GM21528 (cell line): ENCODE results near the gene TCL1B.
"Not testable (repeated sequence)": the region's sequence is repeated elsewhere in the genome, so short reads cannot be mapped to it uniquely, and the experiment has no call there.

Source experiments
- ATAC-seq: cut with Tn5 transposase; IDR thresholded peaks from one replicate; pipeline ENCODE4 v1.9.1; 2021; ENCODE audit warnings: mild to moderate bottlenecking, moderate library complexity; ENCODE audit not compliant: unreplicated experiment, low FRiP score

The TCL1B gene

DNA sequence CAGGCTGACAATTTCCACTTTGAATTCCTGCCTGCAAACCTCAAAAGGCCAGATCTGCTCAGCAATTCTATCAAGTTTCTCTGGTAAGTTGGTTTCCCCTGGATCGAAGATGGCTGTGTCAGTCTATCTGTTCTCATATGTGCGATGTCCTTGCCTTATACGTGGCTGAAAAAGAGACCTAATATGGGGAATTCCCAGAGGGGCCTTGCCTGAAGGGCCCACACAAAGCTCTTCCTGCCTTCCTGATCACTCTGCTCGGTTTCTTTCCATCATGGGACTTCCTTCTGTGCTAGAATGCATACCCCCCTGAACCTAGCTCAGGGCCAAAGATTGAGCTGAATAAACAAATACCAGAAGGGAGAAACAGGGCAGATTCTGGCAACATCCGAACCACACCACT is 13.2 kb downstream of the TCL1B start:
- no peak for ATAC-seq

DNA sequence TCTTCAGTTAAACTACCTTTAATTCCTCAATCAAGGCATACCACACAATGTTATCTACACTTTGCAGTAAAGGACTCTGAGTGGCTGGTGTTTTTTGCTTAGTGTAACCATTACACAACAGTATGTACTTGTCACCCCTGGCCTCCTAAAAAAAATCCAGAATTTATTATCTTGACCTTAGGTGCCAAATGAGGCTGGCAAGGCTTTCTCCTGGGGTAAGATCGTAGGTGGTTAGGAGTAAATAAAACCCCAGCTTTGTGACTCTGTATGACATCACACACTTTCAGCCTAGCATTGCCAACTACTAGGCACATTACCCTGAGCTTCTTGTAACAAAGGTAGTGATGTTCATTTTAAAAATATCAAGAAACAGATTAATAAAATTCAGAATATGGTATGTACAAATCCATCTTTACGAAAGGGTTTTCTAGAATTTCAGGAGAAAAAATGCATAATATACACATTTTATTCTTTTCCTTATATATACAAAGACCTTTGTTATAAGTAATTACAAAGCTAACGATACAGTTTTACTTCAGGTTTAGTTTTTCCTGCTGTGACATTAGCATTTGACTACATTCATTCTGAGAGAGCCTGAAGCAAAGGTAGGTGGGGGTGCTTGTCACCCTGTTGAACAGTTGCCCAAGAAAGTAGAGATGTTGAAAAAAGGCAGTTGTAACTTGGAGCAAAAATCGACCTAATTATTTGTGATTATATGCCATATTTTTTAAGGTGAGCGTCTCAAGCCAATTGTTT is 14.2 kb downstream of the TCL1B start:
- ATAC-seq: no peak

DNA sequence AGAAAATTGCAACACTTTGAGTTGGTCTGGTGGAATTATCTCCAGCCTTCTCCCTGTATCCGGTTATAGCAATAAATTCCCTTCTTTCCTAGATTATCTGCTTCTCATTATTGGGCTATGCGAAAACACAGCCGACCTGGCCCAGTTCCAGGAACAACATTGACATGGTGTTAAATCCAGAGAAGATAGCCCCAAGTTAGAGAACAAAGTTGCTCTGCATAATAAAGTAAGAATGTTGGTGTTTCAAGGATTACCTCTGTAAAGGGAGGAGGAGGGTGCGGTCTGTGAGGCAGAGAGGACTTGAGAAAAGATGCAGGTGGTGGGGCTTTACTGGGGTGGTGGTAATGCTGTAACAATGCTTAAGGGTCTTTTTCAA is 15.6 kb downstream of the TCL1B start:
- no peak for ATAC-seq

DNA sequence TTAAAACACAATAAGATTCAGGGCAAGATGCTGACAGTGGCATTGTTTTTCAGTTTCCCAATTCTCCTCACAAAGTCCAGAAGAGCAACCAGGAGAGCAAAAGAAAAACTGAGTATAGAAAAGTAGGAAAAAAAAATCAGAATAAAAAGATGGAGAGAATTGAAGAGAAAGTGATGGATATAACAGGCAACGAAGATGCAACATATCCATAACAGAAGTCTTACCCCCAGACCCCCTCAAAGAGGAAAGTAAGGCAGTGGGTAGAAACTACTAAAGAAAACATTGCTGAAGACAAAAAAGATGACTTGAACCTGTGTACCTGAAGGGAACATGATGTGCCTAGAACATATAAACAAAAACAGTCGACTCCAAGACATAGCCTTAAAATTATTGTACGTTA is 17.1 kb downstream of the TCL1B start:
- ATAC-seq: no peak

DNA sequence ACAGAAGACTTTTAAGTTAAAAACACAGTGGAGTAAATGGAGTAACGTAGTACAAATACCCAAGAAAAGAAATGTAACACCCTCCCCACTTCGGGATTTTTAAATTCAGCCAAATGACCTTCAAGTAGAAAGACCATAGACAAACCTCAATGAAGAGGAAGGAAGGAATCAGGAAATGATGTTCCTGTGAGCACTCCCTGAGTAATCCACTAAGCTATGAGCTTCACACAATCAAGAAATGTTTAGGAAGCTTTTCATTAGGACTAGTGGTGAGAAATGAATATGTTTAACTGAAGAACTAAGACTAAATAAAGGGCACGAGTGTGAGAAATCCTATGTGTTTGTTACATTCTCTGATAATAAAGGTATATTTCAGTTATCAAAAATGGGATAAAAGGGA is 17.6 kb downstream of the TCL1B start:
- no peak for ATAC-seq

DNA sequence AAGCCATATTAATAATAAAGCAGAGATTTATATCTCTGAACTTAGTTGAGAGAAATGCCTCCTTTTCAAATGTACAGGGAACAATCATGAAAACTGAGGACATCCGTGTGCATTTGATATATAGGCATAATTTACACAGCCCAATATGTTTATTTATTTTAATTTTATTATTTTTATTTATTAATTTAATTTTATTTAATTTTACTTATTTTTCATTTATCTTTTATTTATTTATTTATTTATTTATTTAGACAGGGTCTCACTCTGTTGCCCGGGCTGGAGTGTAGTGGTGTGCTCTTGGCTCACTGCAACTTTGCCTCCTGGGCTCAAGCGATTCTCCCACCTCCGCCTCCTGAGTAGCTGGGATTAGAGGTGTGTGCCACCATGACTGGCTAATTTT is 19.3 kb downstream of the TCL1B start:
- ATAC-seq: no peak

DNA sequence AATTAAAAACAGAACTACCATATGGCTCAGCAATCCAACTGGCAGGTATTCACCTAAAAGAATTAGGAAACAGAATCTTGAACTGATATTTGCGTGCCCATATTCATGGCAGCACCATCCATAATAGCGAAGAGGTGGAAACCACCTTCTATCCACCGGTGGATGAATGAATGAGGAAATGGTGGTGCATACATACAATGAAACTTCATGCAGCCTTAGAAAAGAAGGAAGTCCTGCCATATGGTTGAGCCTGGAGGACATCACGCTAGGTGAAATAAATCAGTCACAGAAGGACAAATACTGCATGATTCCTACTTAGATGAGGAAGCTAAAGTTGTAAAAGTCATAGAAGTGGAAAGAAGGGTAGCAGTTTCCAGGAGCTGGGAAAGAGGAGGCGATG is 21.1 kb downstream of the TCL1B start:
- no peak for ATAC-seq

DNA sequence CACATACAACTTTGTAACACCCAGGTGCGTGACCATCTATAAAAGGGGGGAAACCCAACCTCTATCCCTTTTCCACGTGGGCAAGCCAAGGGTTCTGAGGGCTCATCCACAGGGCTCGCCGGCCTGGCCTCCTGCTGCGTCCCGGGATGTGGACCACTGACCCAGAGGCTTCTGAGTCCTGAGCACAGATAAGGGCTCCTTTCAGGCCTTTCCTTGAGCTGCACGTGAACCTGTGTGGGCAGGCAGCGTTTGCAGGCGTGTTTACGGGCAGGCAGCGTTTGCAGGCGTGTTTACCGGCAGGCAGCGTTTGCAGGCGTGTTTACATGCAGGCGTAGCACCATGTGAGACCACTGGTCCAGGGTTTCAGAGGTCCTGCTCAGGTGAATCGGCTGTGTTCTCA is 23.9 kb downstream of the TCL1B start:
- no peak for ATAC-seq

DNA sequence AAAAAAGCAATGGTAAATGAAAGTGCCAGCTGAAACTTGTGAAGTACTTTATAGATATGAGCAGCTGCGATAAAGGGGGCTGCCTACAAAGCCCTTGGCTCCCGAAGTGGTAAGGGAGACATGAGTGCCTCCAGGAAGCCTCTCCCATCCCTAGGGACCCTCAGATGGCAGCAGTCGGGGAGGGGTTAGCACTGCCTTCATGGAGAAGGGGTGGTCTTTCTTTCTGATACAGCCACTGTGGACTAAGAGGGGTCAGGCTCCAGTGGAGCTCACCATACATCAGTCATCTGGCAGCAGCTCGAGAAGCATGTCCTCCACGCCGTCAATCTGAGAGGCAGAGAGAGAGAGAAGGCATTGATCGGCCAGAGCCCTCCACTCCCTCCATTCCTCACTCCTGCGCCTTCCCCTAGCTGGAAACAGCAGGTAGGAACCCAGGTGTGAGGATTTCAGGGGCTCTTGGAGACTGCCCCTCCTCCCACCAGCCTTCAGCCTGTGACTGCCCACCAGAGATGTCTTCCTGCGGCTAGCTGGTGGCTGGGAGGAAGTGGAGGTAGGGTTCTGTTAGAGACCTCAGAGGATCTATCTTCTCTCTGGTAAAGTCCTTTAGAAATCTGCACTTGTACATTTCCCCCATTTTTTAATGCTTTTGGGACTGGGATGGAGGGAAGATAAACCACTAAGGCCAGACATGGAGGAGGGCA is 25.4 kb downstream of the TCL1B start:
- ATAC-seq: no peak

DNA sequence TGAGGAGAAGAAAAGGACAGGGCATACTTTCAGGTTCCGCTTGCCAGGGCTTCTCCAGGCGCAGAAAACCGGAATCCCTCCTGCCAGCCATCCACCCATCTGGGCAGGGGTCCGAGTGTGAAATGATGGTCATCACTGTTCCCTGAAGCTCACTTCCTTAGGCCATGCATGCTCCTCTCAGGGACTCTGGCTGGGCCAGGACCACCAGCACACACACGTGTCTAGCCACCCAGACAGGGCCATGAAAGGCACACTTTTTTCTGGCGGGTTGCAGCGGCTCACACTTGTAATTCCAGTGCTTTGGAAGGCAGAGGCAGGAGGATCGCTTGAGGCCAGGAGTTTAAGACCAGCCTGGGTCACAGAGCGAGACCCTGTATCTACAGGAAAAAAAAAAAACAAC is 26.2 kb downstream of the TCL1B start:
- ATAC-seq: no peak

DNA sequence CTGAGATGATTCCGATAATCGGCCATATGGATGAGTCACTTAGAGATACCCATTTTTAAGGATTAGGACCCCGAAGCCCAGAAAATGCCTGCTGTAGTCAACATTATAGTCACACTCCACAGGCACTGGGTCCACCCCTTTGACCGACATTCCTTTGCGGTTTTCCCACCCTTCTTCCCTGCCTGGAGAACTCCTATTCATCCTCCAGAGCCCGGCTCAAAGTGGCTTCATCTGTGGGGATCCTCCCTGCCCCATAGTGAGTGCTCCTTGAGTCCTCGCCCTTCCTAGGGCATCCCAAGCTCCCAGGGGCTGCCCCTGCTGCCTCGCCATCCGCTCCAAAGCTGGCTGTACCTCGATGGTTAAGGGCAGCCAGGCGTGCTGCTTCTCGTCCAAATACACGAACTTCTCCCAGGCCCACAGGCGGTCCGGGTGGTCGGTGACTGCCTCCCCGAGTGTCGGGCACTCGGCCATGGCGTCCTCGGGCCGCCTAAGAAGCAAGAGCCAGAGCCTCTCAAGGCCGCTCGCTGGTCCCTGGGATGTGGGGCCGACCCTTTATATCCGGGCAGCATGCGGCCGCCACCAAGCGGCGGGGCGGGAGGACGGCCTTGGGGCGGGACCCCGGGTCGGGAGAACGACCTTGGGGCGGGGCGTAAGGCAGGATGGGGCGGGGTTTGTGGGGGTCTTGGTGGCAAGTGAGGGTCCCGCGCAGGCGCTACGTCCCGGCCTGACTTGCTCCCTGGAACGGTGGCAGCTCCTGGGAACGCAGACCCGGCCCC is 27.6 kb downstream of the TCL1B start, which contains the start of gene TCL1A:
Gene TCL1A (minus strand): TSS at position 530 of the 776 bp plus-strand sequence. CDS start 59 bp downstream, at position 471.
- ATAC-seq: peak; percentile 78

DNA sequence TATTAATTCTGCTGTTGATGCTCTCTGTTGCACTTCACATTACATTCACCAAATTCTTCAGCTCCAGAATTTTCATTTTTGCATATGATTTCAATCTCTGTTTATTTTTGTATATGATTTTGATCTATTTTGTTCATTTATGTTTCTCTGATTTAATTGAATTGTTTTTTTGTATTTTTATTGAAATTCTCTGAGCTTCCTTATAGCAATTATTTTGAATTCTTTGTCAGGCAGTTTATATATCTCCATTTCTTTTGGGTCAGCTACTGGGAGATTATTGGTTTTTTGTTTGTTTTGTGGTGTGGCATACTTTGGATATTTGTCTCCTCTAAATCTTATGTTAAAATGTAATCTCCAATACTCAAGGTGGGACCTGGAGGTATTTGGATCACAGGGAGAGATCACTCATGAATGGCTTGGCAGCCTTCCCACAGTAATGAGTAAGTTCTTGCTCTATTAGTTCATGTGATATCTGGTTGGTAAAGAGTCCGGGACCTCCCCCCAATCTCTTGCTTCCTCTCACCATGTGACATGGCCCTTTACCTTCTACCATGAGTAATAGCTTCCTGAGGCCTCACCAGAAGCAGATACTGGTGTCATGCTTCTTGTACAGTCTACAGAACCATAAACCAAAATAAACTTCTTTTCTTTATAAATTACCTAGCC is 36.4 kb downstream of the TCL1B start:
- ATAC-seq: no peak

DNA sequence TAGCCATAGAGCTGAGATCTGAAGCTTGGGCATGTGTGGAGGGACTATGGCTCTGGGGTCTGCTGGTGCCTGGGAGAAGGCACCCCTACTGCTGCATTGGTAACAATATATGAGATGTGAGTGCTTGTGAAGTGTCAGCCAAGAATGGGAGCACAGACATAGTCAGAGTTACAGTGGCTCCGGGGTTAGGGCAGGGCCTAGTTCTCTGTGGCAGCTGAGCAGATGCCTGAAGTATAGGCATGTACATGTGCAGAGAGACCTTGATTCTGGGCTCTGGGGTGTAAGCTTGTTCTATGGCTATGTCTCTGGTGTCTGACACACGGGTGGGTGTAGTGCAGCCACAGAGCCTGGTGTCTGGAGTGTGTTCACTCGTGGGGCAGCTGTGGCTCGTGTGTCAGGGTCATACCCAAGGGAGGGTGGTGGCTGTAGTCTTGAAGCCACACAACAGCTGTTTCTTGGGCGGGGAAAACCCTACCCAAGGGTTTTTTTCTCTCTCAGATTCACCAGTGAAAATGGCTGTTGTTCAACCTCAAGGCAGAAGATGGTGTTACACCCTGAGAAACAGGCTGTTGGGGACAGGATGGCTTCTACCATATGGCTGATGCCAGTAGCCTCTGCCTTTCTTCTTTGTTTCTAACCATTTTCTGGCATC is 39.6 kb downstream of the TCL1B start:
- ATAC-seq: peak; percentile 87

DNA sequence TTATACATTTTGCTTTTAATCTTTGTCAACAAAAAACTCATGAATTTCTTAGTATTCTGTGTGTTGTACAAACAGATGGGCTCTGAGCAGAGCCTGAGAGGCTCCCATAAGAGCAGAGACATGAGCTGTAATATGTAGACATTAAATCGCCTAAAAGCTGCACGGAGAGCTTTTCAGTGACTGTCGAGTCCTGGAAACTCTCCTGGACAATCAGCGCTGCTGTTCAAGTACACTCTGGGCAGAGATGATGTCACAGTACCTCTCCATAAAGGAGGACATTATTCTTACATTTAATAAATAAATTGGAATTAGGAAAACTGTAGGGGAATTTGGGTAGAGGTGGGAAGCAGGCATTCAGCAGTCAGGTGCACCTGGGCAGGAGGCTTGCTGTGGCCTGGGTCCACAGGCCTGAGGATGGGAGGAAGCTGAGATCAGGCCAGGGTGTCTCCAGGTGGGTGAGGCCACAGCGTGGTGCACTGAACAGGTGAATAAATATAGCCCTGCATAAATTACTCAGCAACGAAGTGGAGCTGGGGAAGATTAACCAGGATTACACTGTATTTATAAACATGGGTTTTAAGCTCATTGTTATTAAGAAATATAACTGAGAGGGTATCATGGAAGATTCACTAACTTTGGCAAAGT is 41.0 kb downstream of the TCL1B start:
- no peak for ATAC-seq

DNA sequence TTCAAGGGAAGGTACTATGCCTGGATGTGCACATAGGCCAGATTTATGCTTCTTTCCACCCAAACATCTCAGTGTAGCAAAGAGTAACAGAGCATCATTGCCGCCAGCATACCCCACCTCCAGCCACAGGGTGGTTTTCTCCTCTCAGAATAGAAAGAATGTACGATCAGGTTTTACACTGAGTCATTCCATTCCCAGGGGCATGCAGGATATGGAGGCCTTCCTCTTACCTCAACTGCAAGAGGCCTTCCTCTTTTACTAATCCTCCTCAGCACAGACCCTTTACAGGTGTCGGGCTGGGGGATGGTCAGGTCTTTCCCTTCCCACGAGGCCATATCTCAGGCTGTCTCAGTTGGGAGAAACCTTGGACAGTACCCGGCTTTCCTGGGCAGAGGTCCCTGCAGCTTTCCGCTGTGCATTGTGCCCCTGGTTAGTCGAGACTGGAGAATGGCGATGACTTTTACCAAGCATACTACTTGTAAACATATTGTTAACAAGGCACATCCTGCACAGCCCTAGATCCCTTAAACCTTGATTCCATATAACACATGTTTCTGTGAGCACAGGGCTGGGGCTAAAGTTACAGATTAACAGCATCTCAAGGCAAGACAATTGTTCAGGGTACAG is 43.3 kb downstream of the TCL1B start:
- ATAC-seq: not testable (repeated sequence)

DNA sequence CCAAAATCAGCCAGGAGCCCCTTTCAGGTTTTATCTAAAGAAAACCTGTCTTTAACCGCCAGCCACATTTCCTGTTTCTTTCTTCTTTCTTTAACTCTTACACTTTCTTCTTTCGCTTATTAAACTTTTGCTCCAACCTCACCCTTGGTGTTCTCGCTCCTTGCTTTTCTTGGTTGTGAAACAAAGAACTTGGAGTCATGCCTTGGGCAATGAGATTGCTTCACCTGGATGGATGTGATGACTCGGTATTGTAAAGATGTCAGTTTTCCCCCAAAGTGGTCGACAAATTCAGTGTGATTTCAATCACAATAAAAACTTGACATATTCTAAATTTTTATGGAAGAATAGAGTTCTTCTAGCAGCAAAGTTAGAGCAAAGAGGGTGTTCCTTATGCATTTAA is 43.9 kb downstream of the TCL1B start:
- ATAC-seq: no peak

DNA sequence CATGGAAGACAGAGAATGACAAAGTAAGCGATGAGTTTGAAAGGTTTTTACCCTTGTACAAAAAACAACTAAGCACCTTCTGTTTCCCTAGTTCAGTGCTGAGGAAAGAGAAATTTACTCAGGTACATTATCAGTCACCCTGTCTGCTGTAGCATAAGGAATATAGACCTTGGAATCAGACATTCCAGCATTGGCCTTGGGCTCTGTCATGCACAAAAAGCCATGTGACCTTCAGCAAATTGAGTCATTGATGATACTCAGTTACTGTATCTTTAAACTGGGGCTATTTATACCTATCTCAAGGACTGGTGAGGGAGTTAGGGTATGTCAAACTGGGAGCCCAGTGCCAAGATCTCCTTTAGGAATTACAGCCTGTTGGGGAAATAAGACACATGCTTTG is 47.0 kb downstream of the TCL1B start:
- no peak for ATAC-seq

DNA sequence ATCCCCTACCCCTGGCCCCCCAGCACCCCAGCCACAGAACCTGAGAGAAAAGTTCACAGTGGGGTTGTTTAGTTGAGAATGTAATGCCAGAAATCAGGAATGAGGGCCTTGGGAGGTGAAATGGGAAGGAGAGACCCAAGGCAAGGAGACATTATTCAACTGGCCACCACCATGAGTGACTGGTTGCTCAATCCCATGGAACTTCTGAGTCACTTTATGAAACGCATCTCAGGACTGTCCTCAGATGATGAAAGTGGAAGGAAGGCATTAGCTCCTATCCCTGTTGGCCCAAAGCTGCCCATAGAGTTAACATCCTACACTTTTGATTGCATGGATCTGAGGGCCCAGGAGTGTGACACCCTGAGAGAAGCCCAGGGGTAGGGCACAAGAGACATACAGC is 53.1 kb downstream of the TCL1B start:
- no peak for ATAC-seq

DNA sequence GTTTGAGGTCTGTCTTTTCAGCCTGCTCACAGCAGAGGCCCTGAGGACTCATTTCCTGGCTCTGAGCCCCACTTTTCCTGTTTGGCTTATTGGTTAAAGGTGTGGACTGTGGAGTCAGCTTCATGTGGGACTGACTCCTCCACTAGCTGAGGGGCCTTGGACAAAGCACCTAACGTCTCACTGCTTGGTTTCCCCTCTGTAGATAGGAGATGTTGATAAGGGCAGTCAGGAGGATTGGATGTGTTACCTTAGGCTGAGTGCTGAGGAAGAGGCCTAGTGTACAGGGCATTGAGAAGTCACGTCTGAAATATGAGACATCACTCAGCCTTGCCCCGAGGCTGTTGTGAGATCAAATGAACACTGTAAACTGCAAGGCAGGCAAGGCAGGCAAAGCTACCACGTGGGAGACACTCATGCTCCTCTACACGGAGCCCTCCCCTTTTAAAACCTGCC is 54.8 kb downstream of the TCL1B start:
- ATAC-seq: no peak
